Chondrocyte (in vitro differentiated cells): Measurements from ENCODE around the gene HDHD5. TPM values are rescaled to one million over a fixed set of nuclear protein-coding genes. Genes with fewer than 3 reads are reported as not detected.
A peak's percentile ranks its signal among the peaks of the same experiment; 100 is the strongest.

Source experiments
- DNase-seq: peaks from one replicate; pipeline ENCODE4 v3.0.0; 2021; ENCODE audit warnings: mixed read lengths, low spot score
- H3K27ac Mint-ChIP-seq: one replicate; pipeline ENCODE4 v1.8.0; 2021; ENCODE audit warnings: mild to moderate bottlenecking, moderate library complexity, mixed read lengths; ENCODE audit not compliant: unreplicated experiment
- H3K27me3 Mint-ChIP-seq: 2 replicates; pipeline ENCODE4 v1.8.0; 2021; ENCODE audit warnings: low read depth, mixed read lengths
- H3K36me3 Mint-ChIP-seq: 2 replicates; pipeline ENCODE4 v1.8.0; 2021; ENCODE audit warnings: low read depth, mixed read lengths
- H3K4me1 Mint-ChIP-seq: 2 replicates; pipeline ENCODE4 v1.8.0; 2021; ENCODE audit warnings: low read depth, mild to moderate bottlenecking, mixed read lengths
- H3K4me3 Mint-ChIP-seq: one replicate; pipeline ENCODE4 v1.8.0; 2021; ENCODE audit warnings: mild to moderate bottlenecking, moderate library complexity, mixed read lengths; ENCODE audit not compliant: unreplicated experiment
- H3K9me3 Mint-ChIP-seq: 2 replicates; pipeline ENCODE4 v1.8.0; 2021; ENCODE audit warnings: low read depth, mixed read lengths
- total RNA-seq: library from RNA; stranded (reverse); gene quantifications from 3 replicates; pipeline ENCODE4 v1.2.1, GENCODE V29; 2021
- TF ChIP-seq, protein P1 (sequence below): fragments of 200-600 bp; sonication (generic); IDR thresholded peaks from 2 replicates; pipeline ENCODE4 v1.5.0; 2021; ENCODE audit warnings: antibody characterized with exemption, mild to moderate bottlenecking, moderate library complexity

Gene HDHD5
- total RNA-seq, 1 donor from 2014 or later, result 30.8 TPM

DNA sequence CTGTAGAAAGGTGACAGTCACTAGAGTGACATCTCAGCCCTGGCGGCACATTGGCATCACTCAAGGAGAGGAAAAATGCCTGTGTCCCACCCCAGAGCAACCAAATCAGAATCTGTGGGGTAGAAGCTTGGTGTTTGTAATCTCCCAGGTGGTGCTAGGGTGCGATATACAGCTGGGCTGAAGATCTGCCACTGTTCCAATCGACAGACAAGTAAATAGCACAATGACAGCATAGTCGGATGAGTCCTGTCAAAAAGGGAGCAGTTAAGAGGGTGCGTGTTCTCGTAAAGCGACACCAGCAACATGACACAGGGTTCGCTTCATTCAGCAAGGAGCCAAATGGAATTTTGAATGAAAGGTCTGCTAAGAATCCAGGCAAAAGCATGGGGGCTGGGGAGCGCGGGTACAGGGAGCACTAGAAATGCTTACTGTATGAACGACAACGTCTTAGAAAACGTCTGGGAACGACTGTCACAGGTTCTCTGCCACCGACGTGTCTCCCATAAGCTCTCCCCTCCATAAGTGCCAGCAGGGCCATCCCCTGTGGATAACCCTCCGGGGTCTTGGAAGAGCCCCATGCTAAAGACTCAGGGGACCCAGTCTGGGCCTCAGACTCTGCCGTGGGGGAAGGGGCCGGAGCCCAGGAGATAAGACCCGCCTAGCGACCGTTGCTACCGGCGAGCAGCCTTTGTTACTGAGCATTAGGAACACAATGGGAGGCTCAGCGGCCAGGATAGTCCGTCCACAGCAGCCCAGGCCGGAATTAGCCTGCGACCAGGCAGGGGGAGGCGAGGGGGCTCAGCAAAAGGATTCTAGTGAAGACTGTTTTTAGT lies 39.3 kb upstream of the HDHD5 start:
- Mint-ChIP-seq H3K36me3 (no peaks in the 10 kb centered on the region), H3K9me3 (no peaks in the 10 kb centered on the region), H3K4me3 (peak overlapping the region; percentile 60), H3K27ac (no peak overlapping the region), H3K27me3 (peaks cover 8% of the 10 kb centered on the region), H3K4me1 (peaks cover 11% of the 10 kb centered on the region)
- TF ChIP-seq, protein P1, sequence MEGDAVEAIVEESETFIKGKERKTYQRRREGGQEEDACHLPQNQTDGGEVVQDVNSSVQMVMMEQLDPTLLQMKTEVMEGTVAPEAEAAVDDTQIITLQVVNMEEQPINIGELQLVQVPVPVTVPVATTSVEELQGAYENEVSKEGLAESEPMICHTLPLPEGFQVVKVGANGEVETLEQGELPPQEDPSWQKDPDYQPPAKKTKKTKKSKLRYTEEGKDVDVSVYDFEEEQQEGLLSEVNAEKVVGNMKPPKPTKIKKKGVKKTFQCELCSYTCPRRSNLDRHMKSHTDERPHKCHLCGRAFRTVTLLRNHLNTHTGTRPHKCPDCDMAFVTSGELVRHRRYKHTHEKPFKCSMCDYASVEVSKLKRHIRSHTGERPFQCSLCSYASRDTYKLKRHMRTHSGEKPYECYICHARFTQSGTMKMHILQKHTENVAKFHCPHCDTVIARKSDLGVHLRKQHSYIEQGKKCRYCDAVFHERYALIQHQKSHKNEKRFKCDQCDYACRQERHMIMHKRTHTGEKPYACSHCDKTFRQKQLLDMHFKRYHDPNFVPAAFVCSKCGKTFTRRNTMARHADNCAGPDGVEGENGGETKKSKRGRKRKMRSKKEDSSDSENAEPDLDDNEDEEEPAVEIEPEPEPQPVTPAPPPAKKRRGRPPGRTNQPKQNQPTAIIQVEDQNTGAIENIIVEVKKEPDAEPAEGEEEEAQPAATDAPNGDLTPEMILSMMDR, result no peak
- DNase-seq, result no peak

DNA sequence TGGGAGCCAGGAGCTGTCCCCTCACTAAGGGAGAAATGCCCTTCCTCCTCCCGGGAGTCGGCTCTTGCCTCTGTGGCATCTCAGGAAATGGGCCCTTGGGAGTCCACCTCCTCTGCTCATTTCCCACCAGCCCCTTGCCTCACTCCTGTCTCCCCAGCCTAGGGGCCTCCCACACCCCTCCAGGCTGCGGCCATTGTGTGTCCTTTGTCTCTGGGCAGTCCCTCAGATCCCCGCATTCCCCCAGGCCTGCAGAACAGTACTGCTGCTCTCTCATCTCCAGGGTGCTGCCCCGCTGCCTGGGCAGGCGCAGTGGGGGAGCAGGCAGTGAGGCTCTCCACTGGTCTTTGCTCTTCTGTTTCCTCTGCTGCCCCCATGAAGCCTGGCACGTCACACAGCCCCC lies 35.1 kb upstream of the HDHD5 start:
- no peaks in the 10 kb centered on the region for H3K27me3 Mint-ChIP-seq
- H3K36me3 Mint-ChIP-seq, result no peaks in the 10 kb centered on the region
- no peak for DNase-seq
- no peaks in the 10 kb centered on the region for H3K9me3 Mint-ChIP-seq
- H3K4me1 Mint-ChIP-seq, result peaks cover 7% of the 10 kb centered on the region
- TF ChIP-seq, protein P1, result no peak
- H3K4me3 Mint-ChIP-seq, result no peak overlapping the region
- H3K27ac Mint-ChIP-seq, result no peak overlapping the region

GRCh38 chr22:17192186-17192585 lies 33.1 kb upstream of the HDHD5 start:
- H3K27ac Mint-ChIP-seq, result no peak overlapping the region
- no peaks in the 10 kb centered on the region for H3K27me3 Mint-ChIP-seq
- no peaks in the 10 kb centered on the region for H3K9me3 Mint-ChIP-seq
- H3K4me3 Mint-ChIP-seq, result no peak overlapping the region
- no peaks in the 10 kb centered on the region for H3K36me3 Mint-ChIP-seq
- no peaks in the 10 kb centered on the region for H3K4me1 Mint-ChIP-seq
- TF ChIP-seq, protein P1, result no peak
- no peak for DNase-seq

- no peaks in the 10 kb centered on the region for H3K36me3 Mint-ChIP-seq
- no peak overlapping the region for H3K4me3 Mint-ChIP-seq
- no peaks in the 10 kb centered on the region for H3K4me1 Mint-ChIP-seq
- H3K27ac Mint-ChIP-seq, result no peak overlapping the region
- no peak for DNase-seq
- no peaks in the 10 kb centered on the region for H3K9me3 Mint-ChIP-seq
- TF ChIP-seq, protein P1, result no peak
- H3K27me3 Mint-ChIP-seq, result no peaks in the 10 kb centered on the region
These were observed 32.2 kb upstream of the HDHD5 start for GRCh38 chr22:17191163-17191784.

GRCh38 chr22:17190702-17191101 lies 31.6 kb upstream of the HDHD5 start:
- TF ChIP-seq, protein P1, result no peak
- H3K27me3 Mint-ChIP-seq, result no peaks in the 10 kb centered on the region
- no peak overlapping the region for H3K27ac Mint-ChIP-seq
- DNase-seq, result no peak
- H3K9me3 Mint-ChIP-seq, result no peaks in the 10 kb centered on the region
- H3K4me1 Mint-ChIP-seq, result no peaks in the 10 kb centered on the region
- no peak overlapping the region for H3K4me3 Mint-ChIP-seq
- no peaks in the 10 kb centered on the region for H3K36me3 Mint-ChIP-seq
